ENCODE measurements around the gene VWA7.

VWA7 gene

GRCh38 chr6:31762878-31763618 is 14.1 kb downstream of the VWA7 start:
- POLR2A ChIA-PET, result interaction anchor here (0.9 to 1.7 kb wide), 3 partner anchors 10 to 64 kb away, joined by 3 to 8 read pairs (median 4); partner anchors contain the start of genes HSPA1B and MSH5
- peaks cover 14 to 69% of the 10 kb centered on the region in 2 experiments; a peak in 2 of 3 replicates for H3K36me3 ChIP-seq (ENCODE audit: control insufficient read depth in 2 of 2, insufficient read depth in 1 of 2, low read length in 2 of 2)
- no peak overlapping the region for H3K4me3 ChIP-seq (ENCODE audit: low read depth, low read length)
- CTCF ChIA-PET, result interaction anchor here (0.7 to 2.1 kb wide), 2 partner anchors 12 to 17 kb away, joined by 4 to 5 read pairs; no protein-coding TSS in a partner anchor
- no peaks in the 10 kb centered on the region for H3K9me3 ChIP-seq (ENCODE audit: control insufficient read depth, insufficient read depth, low read depth, low read length)
- TF ChIP-seq REPIN1 (tag by site-specific recombination; IDR thresholded peaks at IDR 0.05; ENCODE audit: low read depth), result no peak
- no peak for TF ChIP-seq ZNF843 (tag by site-specific recombination; IDR thresholded peaks at IDR 0.05)
- TF ChIP-seq ZNF324 (tag by site-specific recombination; IDR thresholded peaks at IDR 0.05), result no peak
- no peak for TF ChIP-seq ZNF521 (tag by site-specific recombination; IDR thresholded peaks at IDR 0.05)
- peak; percentile 53 for TF ChIP-seq ZIC2 (tag by site-specific recombination; IDR thresholded peaks at IDR 0.05)
- no peaks in the 10 kb centered on the region for H3K4me1 ChIP-seq (ENCODE audit: control insufficient read depth, insufficient read depth, low read length)
- no peak overlapping the region for H3K27ac ChIP-seq (ENCODE audit: extremely low read depth, low read depth, low read length)

DNA sequence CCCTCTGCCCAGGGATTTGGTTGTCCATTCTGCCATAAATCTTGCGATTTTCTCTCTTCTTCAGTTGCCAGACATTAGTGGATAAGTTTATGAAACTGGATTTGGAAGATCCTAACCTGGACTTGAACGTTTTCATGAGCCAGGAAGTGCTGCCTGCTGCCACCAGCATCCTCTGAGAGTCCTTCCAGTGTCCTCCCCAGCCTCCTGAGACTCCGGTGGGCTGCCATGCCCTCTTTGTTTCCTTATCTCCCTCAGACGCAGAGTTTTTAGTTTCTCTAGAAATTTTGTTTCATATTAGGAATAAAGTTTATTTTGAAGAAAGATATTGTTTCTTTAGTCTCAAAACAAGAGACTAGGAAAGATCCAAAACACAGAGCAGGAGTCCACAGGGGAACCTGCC is 14.8 kb downstream of the VWA7 start, which contains the start of gene SAPCD1:
Gene SAPCD1, plus strand, starts transcription at position 301 of the 400 bp plus-strand sequence. CDS start 399 bp downstream, outside the sequence.
- H3K4me3 ChIP-seq (ENCODE audit: low read depth, low read length), result no peak within 1 kb of the TSS
- TF ChIP-seq KLF9 (tag by site-specific recombination; IDR thresholded peaks at IDR 0.05; ENCODE audit: low read depth), result no peak
- no peak for TF ChIP-seq KLF1 (tag by site-specific recombination; IDR thresholded peaks at IDR 0.05)
- no peak for TF ChIP-seq ZSCAN30 (tag by site-specific recombination; IDR thresholded peaks at IDR 0.05)
- no peak for TF ChIP-seq ZNF549 (tag by site-specific recombination; IDR thresholded peaks at IDR 0.05)
- TF ChIP-seq, protein P1, sequence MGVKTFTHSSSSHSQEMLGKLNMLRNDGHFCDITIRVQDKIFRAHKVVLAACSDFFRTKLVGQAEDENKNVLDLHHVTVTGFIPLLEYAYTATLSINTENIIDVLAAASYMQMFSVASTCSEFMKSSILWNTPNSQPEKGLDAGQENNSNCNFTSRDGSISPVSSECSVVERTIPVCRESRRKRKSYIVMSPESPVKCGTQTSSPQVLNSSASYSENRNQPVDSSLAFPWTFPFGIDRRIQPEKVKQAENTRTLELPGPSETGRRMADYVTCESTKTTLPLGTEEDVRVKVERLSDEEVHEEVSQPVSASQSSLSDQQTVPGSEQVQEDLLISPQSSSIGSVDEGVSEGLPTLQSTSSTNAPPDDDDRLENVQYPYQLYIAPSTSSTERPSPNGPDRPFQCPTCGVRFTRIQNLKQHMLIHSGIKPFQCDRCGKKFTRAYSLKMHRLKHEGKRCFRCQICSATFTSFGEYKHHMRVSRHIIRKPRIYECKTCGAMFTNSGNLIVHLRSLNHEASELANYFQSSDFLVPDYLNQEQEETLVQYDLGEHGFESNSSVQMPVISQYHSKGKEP (tag by site-specific recombination; IDR thresholded peaks at IDR 0.05), result no peak
- TF ChIP-seq ZNF354C (tag by site-specific recombination; IDR thresholded peaks at IDR 0.05; ENCODE audit: borderline replicate concordance, low read depth), result no peak
- TF ChIP-seq ZNF202 (tag by site-specific recombination; IDR thresholded peaks at IDR 0.05; ENCODE audit: borderline replicate concordance), result no peak
- TF ChIP-seq ZNF560 (tag by site-specific recombination; IDR thresholded peaks at IDR 0.05; ENCODE audit: borderline replicate concordance), result no peak
- no peak for TF ChIP-seq ZNF513 (tag by site-specific recombination; IDR thresholded peaks at IDR 0.05)
- H3K36me3 ChIP-seq (ENCODE audit: control insufficient read depth in 2 of 2, insufficient read depth in 1 of 2, low read length in 2 of 2), result peaks cover 14 to 70% of the 10 kb centered on the region in 2 experiments; a peak in 2 of 3 replicates
- ChIA-PET CTCF (interaction anchor here (0.6 to 3.9 kb wide), 3 partner anchors 7 to 1087 kb away, joined by 4 to 33 read pairs (median 5); no protein-coding TSS in a partner anchor), POLR2A (interaction anchor here (1.7 kb wide), 1 partner anchor 10 kb away, joined by 4 read pairs; no protein-coding TSS in a partner anchor)
- H3K4me1 ChIP-seq (ENCODE audit: control insufficient read depth, insufficient read depth, low read length), result no peaks in the 10 kb centered on the region
- no peak within 1 kb of the TSS for H3K27ac ChIP-seq (ENCODE audit: extremely low read depth, low read depth, low read length)
- H3K9me3 ChIP-seq (ENCODE audit: control insufficient read depth, insufficient read depth, low read depth, low read length), result no peaks in the 10 kb centered on the region

- ChIA-PET POLR2A (interaction anchor here (1.4 to 1.7 kb wide), 2 partner anchors 9 to 16 kb away, joined by 4 to 5 read pairs; partner anchors contain the start of gene VWA7), CTCF (interaction anchor here (3.9 kb wide), 1 partner anchor 8 kb away, joined by 33 read pairs; no protein-coding TSS in a partner anchor)
- Histone ChIP-seq H3K4me1 (ENCODE audit: control insufficient read depth, insufficient read depth, low read length) (no peaks in the 10 kb centered on the region), H3K9me3 (ENCODE audit: control insufficient read depth, insufficient read depth, low read depth, low read length) (no peaks in the 10 kb centered on the region), H3K36me3 (ENCODE audit: control insufficient read depth in 2 of 2, insufficient read depth in 1 of 2, low read length in 2 of 2) (peaks cover 14 to 70% of the 10 kb centered on the region in 2 experiments; a peak in 2 of 3 replicates), H3K4me3 (ENCODE audit: low read depth, low read length) (no peak overlapping the region), H3K27ac (ENCODE audit: extremely low read depth, low read depth, low read length) (no peak overlapping the region)
- no peak for TF ChIP-seq ZNF223 (tag by site-specific recombination; IDR thresholded peaks at IDR 0.05)
- no peak for TF ChIP-seq OVOL3 (tag by site-specific recombination; IDR thresholded peaks at IDR 0.05)
- TF ChIP-seq, protein P2, sequence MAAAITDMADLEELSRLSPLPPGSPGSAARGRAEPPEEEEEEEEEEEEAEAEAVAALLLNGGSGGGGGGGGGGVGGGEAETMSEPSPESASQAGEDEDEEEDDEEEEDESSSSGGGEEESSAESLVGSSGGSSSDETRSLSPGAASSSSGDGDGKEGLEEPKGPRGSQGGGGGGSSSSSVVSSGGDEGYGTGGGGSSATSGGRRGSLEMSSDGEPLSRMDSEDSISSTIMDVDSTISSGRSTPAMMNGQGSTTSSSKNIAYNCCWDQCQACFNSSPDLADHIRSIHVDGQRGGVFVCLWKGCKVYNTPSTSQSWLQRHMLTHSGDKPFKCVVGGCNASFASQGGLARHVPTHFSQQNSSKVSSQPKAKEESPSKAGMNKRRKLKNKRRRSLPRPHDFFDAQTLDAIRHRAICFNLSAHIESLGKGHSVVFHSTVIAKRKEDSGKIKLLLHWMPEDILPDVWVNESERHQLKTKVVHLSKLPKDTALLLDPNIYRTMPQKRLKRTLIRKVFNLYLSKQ (tag by site-specific recombination; IDR thresholded peaks at IDR 0.05; ENCODE audit: borderline replicate concordance), result no peak
- TF ChIP-seq ZNF391 (tag by site-specific recombination; IDR thresholded peaks at IDR 0.05; ENCODE audit: borderline replicate concordance, low read depth), result no peak
- no peak for TF ChIP-seq ZSCAN5A (tag by site-specific recombination; IDR thresholded peaks at IDR 0.05)
These were observed 15.8 kb downstream of the VWA7 start for GRCh38 chr6:31761343-31761742.
